ENCODE results near the gene LYPD4. TPM values are rescaled to one million over a fixed set of nuclear protein-coding genes. Genes with fewer than 3 reads are reported as not detected.

Gene LYPD4
- total and polyA plus RNA-seq, 2 donors (not counting 1 experiment from before 2014, with no cell fraction given) = not detected

GRCh38 chr19:41796362-41796761 is 48.1 kb downstream of the LYPD4 start, which contains the start of gene CEACAM3:
Gene CEACAM3, plus strand, starts transcription at chr19:41796587. Its CDS starts 91 bp downstream, at chr19:41796678.
- DNase-seq (no peak), ATAC-seq (ENCODE audit: low read depth) (no peak)
- H3K27ac Mint-ChIP-seq = no peak within 1 kb of the TSS
- Histone ChIP-seq H3K4me3 (ENCODE audit: control extremely low read depth in 1 of 5, extremely low read depth in 1 of 5, insufficient read depth in 1 of 5, low read depth in 2 of 5, low read length in 4 of 5) (peak within 1 kb of the TSS in 1 of 5 experiments; percentile 24), H3K36me3 (replicated peaks in 1 of 2; ENCODE audit: control extremely low read depth in 1 of 2, control insufficient read depth in 1 of 2, extremely low read depth in 1 of 2, insufficient read depth in 2 of 2, low read length in 1 of 2) (no peaks in the 10 kb centered on the region), H3K79me2 (ENCODE audit: control insufficient read depth, insufficient read depth, low read length) (no peaks in the 10 kb centered on the region), H3K27ac (ENCODE audit: low read length in 2 of 2) (no peak within 1 kb of the TSS), H3K4me1 (ENCODE audit: control insufficient read depth in 2 of 2, insufficient read depth in 2 of 2, low read length in 2 of 2) (peaks cover 5 to 6% of the 10 kb centered on the region in 2 donors), H3K9ac (ENCODE audit: low read length) (no peak within 1 kb of the TSS), H3K4me2 (replicated peaks; ENCODE audit: low read depth, low read length, poor library complexity, severe bottlenecking) (no peak within 1 kb of the TSS), H3K27me3 (replicated peaks in 1 of 4; ENCODE audit: control extremely low read depth in 1 of 4, control insufficient read depth in 3 of 4, insufficient read depth in 4 of 4, low read length in 3 of 4) (peaks cover 0 to 8% (median 3%) of the 10 kb centered on the region in 4 experiments), H3K9me3 (ENCODE audit: control extremely low read depth in 1 of 3, control insufficient read depth in 2 of 3, insufficient read depth in 1 of 3, low read length in 2 of 3) (peaks cover 0 to 3% (median 0%) of the 10 kb centered on the region in 3 donors), H2AFZ (ENCODE audit: insufficient read depth, low read depth, low read length, poor library complexity, severe bottlenecking) (no peak within 1 kb of the TSS), H4K20me1 (ENCODE audit: control insufficient read depth, insufficient read depth, low read length, poor library complexity, severe bottlenecking) (no peaks in the 10 kb centered on the region)
- intact Hi-C loops (cut with micrococcal nuclease) = loop anchor here (10.0 kb wide), 1 partner anchor 158 kb away; the partner anchor contains the start of gene RABAC1
- H3K4me1 Mint-ChIP-seq = peaks cover 8% of the 10 kb centered on the region
- H3K9me3 Mint-ChIP-seq (ENCODE audit: insufficient read depth) = peaks cover 1% of the 10 kb centered on the region
- TF ChIP-seq, protein P1, sequence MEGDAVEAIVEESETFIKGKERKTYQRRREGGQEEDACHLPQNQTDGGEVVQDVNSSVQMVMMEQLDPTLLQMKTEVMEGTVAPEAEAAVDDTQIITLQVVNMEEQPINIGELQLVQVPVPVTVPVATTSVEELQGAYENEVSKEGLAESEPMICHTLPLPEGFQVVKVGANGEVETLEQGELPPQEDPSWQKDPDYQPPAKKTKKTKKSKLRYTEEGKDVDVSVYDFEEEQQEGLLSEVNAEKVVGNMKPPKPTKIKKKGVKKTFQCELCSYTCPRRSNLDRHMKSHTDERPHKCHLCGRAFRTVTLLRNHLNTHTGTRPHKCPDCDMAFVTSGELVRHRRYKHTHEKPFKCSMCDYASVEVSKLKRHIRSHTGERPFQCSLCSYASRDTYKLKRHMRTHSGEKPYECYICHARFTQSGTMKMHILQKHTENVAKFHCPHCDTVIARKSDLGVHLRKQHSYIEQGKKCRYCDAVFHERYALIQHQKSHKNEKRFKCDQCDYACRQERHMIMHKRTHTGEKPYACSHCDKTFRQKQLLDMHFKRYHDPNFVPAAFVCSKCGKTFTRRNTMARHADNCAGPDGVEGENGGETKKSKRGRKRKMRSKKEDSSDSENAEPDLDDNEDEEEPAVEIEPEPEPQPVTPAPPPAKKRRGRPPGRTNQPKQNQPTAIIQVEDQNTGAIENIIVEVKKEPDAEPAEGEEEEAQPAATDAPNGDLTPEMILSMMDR (IDR thresholded peaks at IDR 0.05) = no peak
- no peak within 1 kb of the TSS for H3K4me3 Mint-ChIP-seq
- H3K27me3 Mint-ChIP-seq = peaks cover 20% of the 10 kb centered on the region
- ChIA-PET CTCF (interaction anchor here (0.9 to 6.1 kb wide), 13 partner anchors 7 to 162 kb away, joined by 3 to 249 read pairs (median 7); partner anchors contain the start of gene RABAC1), POLR2A (interaction anchor here (0.9 kb wide), 1 partner anchor 25 kb away, joined by 3 read pairs; no protein-coding TSS in a partner anchor)

- no peak overlapping the region for H3K9ac ChIP-seq (ENCODE audit: low read length)
- POLR2A ChIA-PET = interaction anchor here (0.6 to 0.8 kb wide), 2 partner anchors 8 to 9 kb away, joined by 5 to 7 read pairs; no protein-coding TSS in a partner anchor
- no peak overlapping the region for H3K4me2 ChIP-seq (replicated peaks; ENCODE audit: low read depth, low read length, poor library complexity, severe bottlenecking)
- no peaks in the 10 kb centered on the region for H3K9me3 ChIP-seq (ENCODE audit: control extremely low read depth in 1 of 3, control insufficient read depth in 2 of 3, insufficient read depth in 1 of 3, low read length in 2 of 3)
- Mint-ChIP-seq H3K27ac (peak overlapping the region; percentile 2), H3K4me3 (no peak overlapping the region), H3K9me3 (ENCODE audit: insufficient read depth) (no peaks in the 10 kb centered on the region), H3K27me3 (peaks cover 25% of the 10 kb centered on the region), H3K4me1 (peaks cover 6% of the 10 kb centered on the region)
- H3K36me3 ChIP-seq (replicated peaks in 1 of 2; ENCODE audit: control extremely low read depth in 1 of 2, control insufficient read depth in 1 of 2, extremely low read depth in 1 of 2, insufficient read depth in 2 of 2, low read length in 1 of 2) = no peaks in the 10 kb centered on the region
- no peak overlapping the region for H2AFZ ChIP-seq (ENCODE audit: insufficient read depth, low read depth, low read length, poor library complexity, severe bottlenecking)
- ATAC-seq (ENCODE audit: low read depth) = peak; percentile 92
- intact Hi-C loops (cut with micrococcal nuclease) = loop anchor here (10.0 kb wide), 1 partner anchor 160 kb away; the partner anchor contains the start of gene RABAC1
- WGBS (ENCODE audit: insufficient coverage) = 63% methylated on average over 3 of the region's 5 CpGs
- H3K4me1 ChIP-seq (ENCODE audit: control insufficient read depth in 2 of 2, insufficient read depth in 2 of 2, low read length in 2 of 2) = peaks cover 0 to 2% of the 10 kb centered on the region in 2 donors
- no peak for TF ChIP-seq EZH2 (IDR thresholded peaks at IDR 0.05; ENCODE audit: borderline replicate concordance, insufficient read depth, low read depth, low read length, poor library complexity, severe bottlenecking)
- TF ChIP-seq, protein P1 (IDR thresholded peaks at IDR 0.05) = peak; percentile 91
- H4K20me1 ChIP-seq (ENCODE audit: control insufficient read depth, insufficient read depth, low read length, poor library complexity, severe bottlenecking) = no peaks in the 10 kb centered on the region
- H3K4me3 ChIP-seq (ENCODE audit: control extremely low read depth in 1 of 5, extremely low read depth in 1 of 5, insufficient read depth in 1 of 5, low read depth in 2 of 5, low read length in 4 of 5) = no peak overlapping the region
- peak; percentile 74 for DNase-seq
- no peaks in the 10 kb centered on the region for H3K79me2 ChIP-seq (ENCODE audit: control insufficient read depth, insufficient read depth, low read length)
- CTCF ChIA-PET = interaction anchor here (0.9 to 6.1 kb wide), 18 partner anchors 8 to 240 kb away, joined by 3 to 249 read pairs (median 6); no protein-coding TSS in a partner anchor
- no peak overlapping the region for H3K27ac ChIP-seq (ENCODE audit: low read length in 2 of 2)
- peaks cover 0 to 8% (median 3%) of the 10 kb centered on the region in 4 experiments for H3K27me3 ChIP-seq (replicated peaks in 1 of 4; ENCODE audit: control extremely low read depth in 1 of 4, control insufficient read depth in 3 of 4, insufficient read depth in 4 of 4, low read length in 3 of 4)
Observed at GRCh38 chr19:41795031-41795461, 49.4 kb downstream of the LYPD4 start.
